ENCODE measurements around the gene COQ8A. TPM values are rescaled to one million over a fixed set of nuclear protein-coding genes. Genes with fewer than 3 reads are reported as not detected.

COQ8A gene
- total RNA-seq, 1 experiment from 2014 or later, result 7.7 TPM

GRCh38 chr1:227037121-227037520 is 97.0 kb downstream of the COQ8A start:
- no peak for DNase-seq (ENCODE audit: low read depth)
- in situ Hi-C loops (cut with HindIII; ENCODE audit: low pct_unique_long_range_greater_than_20kb, low sequenced_read_pairs), result no loop called here

Other genes with a start within 250 kb of the COQ8A start
- 0.07 and 0.43 TPM in 2 replicates for gene ITPKB, start 201.0 kb upstream of the COQ8A start, total RNA-seq (2014; rRNA removed; shearing (Covaris generic); ENCODE audit: low replicate concordance)
- gene PSEN2, start 69.7 kb upstream of the COQ8A start, total RNA-seq (2014; rRNA removed; shearing (Covaris generic); ENCODE audit: low replicate concordance), result 52.1 and 62.3 TPM in 2 replicates

Data from Caki2 (cell line).